GM21526 (cell line): Measurements from ENCODE around the gene B3GALNT2.
"Not testable (repeated sequence)": the region's sequence is repeated elsewhere in the genome, so short reads cannot be mapped to it uniquely, and the experiment has no call there.

Experiments
- ATAC-seq: cut with Tn5 transposase; IDR thresholded peaks from one replicate; pipeline ENCODE4 v1.9.1; 2021; ENCODE audit warnings: moderate library complexity; ENCODE audit not compliant: unreplicated experiment, low FRiP score

Gene B3GALNT2

GRCh38 chr1:235457856-235458255 lies 46.4 kb downstream of the B3GALNT2 start:
- ATAC-seq: not testable (repeated sequence)

- ATAC-seq: no peak
Measured at GRCh38 chr1:235455823-235456222, 48.4 kb downstream of the B3GALNT2 start.

- no peak for ATAC-seq
Measured at GRCh38 chr1:235455097-235455496, 49.2 kb downstream of the B3GALNT2 start.

- ATAC-seq: no peak
Measured at GRCh38 chr1:235454021-235454420, 50.2 kb downstream of the B3GALNT2 start.

GRCh38 chr1:235450886-235451483 lies 53.3 kb downstream of the B3GALNT2 start:
- ATAC-seq: no peak

GRCh38 chr1:235450433-235450832 lies 53.8 kb downstream of the B3GALNT2 start:
- ATAC-seq: no peak

GRCh38 chr1:235448616-235449015 lies 55.6 kb downstream of the B3GALNT2 start:
- ATAC-seq: no peak

- no peak for ATAC-seq
Measured at GRCh38 chr1:235442788-235443429, 61.3 kb downstream of the B3GALNT2 start.

GRCh38 chr1:235441159-235441685 lies 63.0 kb downstream of the B3GALNT2 start:
- ATAC-seq: no peak

GRCh38 chr1:235434001-235434400 lies 70.3 kb downstream of the B3GALNT2 start:
- ATAC-seq: no peak

- ATAC-seq: no peak
Measured at GRCh38 chr1:235430991-235431390, 73.3 kb downstream of the B3GALNT2 start.

GRCh38 chr1:235429143-235429542 lies 75.1 kb downstream of the B3GALNT2 start:
- no peak for ATAC-seq

- no peak for ATAC-seq
Measured at GRCh38 chr1:235427447-235427846, 76.8 kb downstream of the B3GALNT2 start.

- ATAC-seq: no peak
Measured at GRCh38 chr1:235426680-235427079, 77.6 kb downstream of the B3GALNT2 start.

GRCh38 chr1:235426143-235426542 lies 78.1 kb downstream of the B3GALNT2 start:
- ATAC-seq: no peak

GRCh38 chr1:235425357-235425756 lies 78.9 kb downstream of the B3GALNT2 start:
- no peak for ATAC-seq

GRCh38 chr1:235424092-235424491 lies 80.2 kb downstream of the B3GALNT2 start:
- no peak for ATAC-seq

GRCh38 chr1:235423214-235423652 lies 81.0 kb downstream of the B3GALNT2 start:
- ATAC-seq: no peak

- ATAC-seq: no peak
Measured at GRCh38 chr1:235421751-235422150, 82.5 kb downstream of the B3GALNT2 start.

- ATAC-seq: no peak
Measured at GRCh38 chr1:235417086-235417697, 87.1 kb downstream of the B3GALNT2 start.

- ATAC-seq: no peak
Measured at GRCh38 chr1:235416662-235417049, 87.6 kb downstream of the B3GALNT2 start.
